HTERT RPE-1 (cell line): Measurements from ENCODE around the gene TSHR.

Experiments used
- in situ Hi-C: fragments of 300-500 bp; cut with MboI; formaldehyde crosslinking; loops from 4 replicates; pipeline ENCODE4 v1.14.3; 2020; ENCODE audit warnings: low sequenced_read_pairs

TSHR gene

GRCh38 chr14:81170829-81171195 is 215.4 kb downstream of the TSHR start:
- in situ Hi-C loops = no loop called here

DNA sequence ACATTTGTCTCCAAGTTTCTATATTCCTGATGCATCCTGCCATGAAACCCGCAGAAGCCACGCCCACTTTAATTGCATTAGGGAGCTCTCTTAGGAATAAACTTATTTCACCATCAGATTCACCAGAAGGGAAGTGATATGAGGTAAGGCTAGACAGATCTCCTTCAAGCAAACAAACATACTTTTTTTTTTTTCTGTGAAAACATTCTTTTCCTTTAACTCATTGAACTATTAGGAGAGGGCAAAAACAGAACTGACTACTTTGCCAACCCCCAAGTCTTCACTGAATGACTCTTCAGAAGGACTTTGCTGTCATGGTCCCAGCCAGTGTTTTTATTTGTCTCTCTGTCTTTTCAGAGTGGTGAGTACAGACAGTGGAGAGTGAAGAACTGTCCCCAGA is 216.9 kb downstream of the TSHR start:
- in situ Hi-C loops = no loop called here

DNA sequence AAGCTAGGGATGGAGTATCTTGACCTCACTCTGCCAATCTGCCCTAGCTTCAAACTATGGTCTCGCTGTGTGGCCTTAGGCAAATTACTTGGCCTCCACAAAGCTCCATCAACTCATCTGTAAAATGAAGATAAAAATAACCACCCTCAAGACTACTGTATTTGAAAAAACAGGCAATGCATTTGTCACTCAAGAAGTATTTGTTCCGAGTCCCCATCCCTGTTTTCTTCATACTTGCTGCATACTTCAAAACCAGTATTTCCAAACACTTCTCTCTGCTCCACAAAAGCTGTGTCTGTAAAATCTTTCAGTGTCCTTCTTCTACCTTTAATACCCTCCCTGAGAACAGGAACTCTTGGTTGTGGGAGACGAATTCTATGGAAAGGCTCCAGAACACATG is 217.5 kb downstream of the TSHR start:
- in situ Hi-C loops = no loop called here

GRCh38 chr14:81176241-81176640 is 220.8 kb downstream of the TSHR start:
- in situ Hi-C loops = no loop called here

GRCh38 chr14:81177225-81177624 is 221.8 kb downstream of the TSHR start:
- in situ Hi-C loops = no loop called here

DNA sequence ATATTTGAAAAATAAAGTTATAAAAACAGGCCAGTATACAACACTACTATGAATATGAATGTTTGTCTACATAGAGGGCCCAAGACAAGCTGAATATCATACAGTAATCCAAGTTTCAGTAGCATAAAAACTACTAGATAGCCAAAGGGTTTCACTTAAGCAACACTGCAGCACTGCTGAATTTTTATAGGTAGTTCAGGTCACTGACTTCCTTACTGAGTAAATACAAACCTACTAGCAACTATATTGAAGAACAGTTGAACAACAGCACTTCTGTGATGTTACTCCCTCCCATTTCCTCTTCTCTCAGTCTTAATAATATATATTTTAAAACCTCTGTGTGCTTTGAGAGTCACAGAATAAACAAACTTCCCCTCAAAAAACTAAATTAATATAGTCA is 222.6 kb downstream of the TSHR start:
- in situ Hi-C loops = no loop called here

GRCh38 chr14:81179631-81180030 is 224.2 kb downstream of the TSHR start:
- in situ Hi-C loops = no loop called here

GRCh38 chr14:81187832-81188522 is 232.6 kb downstream of the TSHR start:
- in situ Hi-C loops = no loop called here

DNA sequence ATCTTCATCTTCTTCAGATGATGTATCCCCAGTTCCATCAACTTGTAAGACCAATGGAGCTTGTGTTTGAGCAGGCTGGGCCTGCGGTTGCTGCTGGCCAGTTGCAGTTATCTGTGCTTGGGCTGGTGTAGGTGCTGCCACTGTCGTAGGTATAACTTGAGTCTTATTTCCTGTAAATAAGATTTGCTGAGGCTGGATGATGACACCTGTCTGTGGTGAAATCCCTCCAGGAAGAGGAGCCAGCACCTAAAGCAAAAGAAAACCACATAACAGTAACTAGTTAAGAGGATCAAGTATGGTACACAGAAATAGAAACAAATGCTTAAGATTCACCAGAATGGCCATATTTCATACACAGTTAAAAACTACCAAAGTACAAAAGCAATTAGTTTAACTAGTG is 237.2 kb downstream of the TSHR start:
- in situ Hi-C loops = no loop called here

DNA sequence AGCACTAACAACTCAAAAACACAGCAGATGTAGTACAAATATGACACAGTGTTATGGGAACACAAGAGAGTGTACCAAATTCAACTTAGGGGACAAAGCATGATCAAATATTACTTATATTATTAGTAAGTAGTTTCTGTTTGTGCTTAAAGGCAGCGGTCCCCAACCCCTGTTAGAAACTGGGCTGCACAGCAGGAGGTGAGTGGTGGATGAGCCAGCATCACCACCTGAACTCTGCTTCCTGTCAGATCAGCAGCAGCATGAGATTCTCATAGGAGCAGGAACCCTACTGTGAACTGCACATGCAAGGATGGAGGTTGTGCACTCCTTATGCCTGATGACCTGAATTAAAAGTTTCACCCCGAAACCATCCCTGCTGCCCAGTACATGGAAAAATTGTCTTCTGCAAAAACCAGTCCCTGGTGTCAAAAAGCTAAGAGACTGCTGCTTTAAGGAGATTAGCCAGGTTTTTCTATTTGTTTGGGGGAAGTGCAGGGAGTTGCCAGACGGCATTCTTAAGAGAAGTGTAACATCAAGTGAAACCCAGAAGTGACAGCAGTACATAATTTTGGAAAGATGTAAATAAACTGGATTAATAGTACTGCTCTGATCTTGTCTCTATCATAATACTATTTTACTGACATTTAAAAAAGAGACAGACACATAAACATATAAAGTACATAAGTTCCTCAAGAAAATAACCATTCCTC is 238.7 kb downstream of the TSHR start:
- in situ Hi-C loops = no loop called here
